ENCODE measurements around the gene SCG3. TPM values are rescaled to one million over a fixed set of nuclear protein-coding genes. Genes with fewer than 3 reads are reported as not detected.

The SCG3 gene
- total RNA-seq, 1 experiment from 2014 or later, result not detected

GRCh38 chr15:51677452-51677851 lies 3.9 kb upstream of the SCG3 start:
- no peak for DNase-seq (ENCODE audit: low spot score)

GRCh38 chr15:51678096-51678495 lies 3.2 kb upstream of the SCG3 start:
- DNase-seq (ENCODE audit: low spot score), result no peak

- DNase-seq (ENCODE audit: low spot score), result no peak
Observed at GRCh38 chr15:51680321-51680720, 982 bp upstream of the SCG3 start.

GRCh38 chr15:51687565-51687964 lies 6.3 kb downstream of the SCG3 start:
- DNase-seq (ENCODE audit: low spot score), result no peak

- no peak for DNase-seq (ENCODE audit: low spot score)
Observed at GRCh38 chr15:51688863-51689262, 7.6 kb downstream of the SCG3 start.

- DNase-seq (ENCODE audit: low spot score), result no peak
Observed at GRCh38 chr15:51692154-51692553, 10.9 kb downstream of the SCG3 start.

- DNase-seq (ENCODE audit: low spot score), result no peak
Observed at GRCh38 chr15:51696566-51696965, 15.3 kb downstream of the SCG3 start.

- DNase-seq (ENCODE audit: low spot score), result no peak
Observed at GRCh38 chr15:51697163-51697562, 15.9 kb downstream of the SCG3 start.

- no peak for DNase-seq (ENCODE audit: low spot score)
Observed at GRCh38 chr15:51699373-51699772, 18.1 kb downstream of the SCG3 start.

- no peak for DNase-seq (ENCODE audit: low spot score)
Observed at GRCh38 chr15:51702710-51703109, 21.4 kb downstream of the SCG3 start.

GRCh38 chr15:51706291-51706690 lies 25.0 kb downstream of the SCG3 start:
- DNase-seq (ENCODE audit: low spot score), result no peak

- DNase-seq (ENCODE audit: low spot score), result no peak
Observed at GRCh38 chr15:51706926-51707608, 25.8 kb downstream of the SCG3 start.

GRCh38 chr15:51708013-51708412 lies 26.7 kb downstream of the SCG3 start:
- DNase-seq (ENCODE audit: low spot score), result no peak

GRCh38 chr15:51709031-51709430 lies 27.7 kb downstream of the SCG3 start:
- no peak for DNase-seq (ENCODE audit: low spot score)

- no peak for DNase-seq (ENCODE audit: low spot score)
Observed at GRCh38 chr15:51714162-51714561, 32.9 kb downstream of the SCG3 start.

GRCh38 chr15:51714911-51715310 lies 33.6 kb downstream of the SCG3 start:
- DNase-seq (ENCODE audit: low spot score), result no peak

- DNase-seq (ENCODE audit: low spot score), result no peak
Observed at GRCh38 chr15:51718219-51718618, 36.9 kb downstream of the SCG3 start.

- DNase-seq (ENCODE audit: low spot score), result no peak
Observed at GRCh38 chr15:51718746-51719145, 37.4 kb downstream of the SCG3 start.

GRCh38 chr15:51720201-51720995 lies 39.1 kb downstream of the SCG3 start:
- peak; percentile 28 for DNase-seq (ENCODE audit: low spot score)

GRCh38 chr15:51721199-51721960 lies 40.1 kb downstream of the SCG3 start:
- no peak for DNase-seq (ENCODE audit: low spot score)

GRCh38 chr15:51724199-51724598 lies 42.9 kb downstream of the SCG3 start:
- no peak for DNase-seq (ENCODE audit: low spot score)

- no peak for DNase-seq (ENCODE audit: low spot score)
Observed at GRCh38 chr15:51724673-51725072, 43.4 kb downstream of the SCG3 start.

All from HT-29 (cell line).